ENCODE results near the gene TNXB.
"Not testable (repeated sequence)": the region's sequence is repeated elsewhere in the genome, so short reads cannot be mapped to it uniquely, and the experiment has no call there.

The TNXB gene

GRCh38 chr6:32109114-32109764, at the start of gene TNXB:
Gene TNXB (minus strand): TSS chr6:32109338. CDS start chr6:32098198, 11,140 bp downstream.
- no peak for DNase-seq

DNA sequence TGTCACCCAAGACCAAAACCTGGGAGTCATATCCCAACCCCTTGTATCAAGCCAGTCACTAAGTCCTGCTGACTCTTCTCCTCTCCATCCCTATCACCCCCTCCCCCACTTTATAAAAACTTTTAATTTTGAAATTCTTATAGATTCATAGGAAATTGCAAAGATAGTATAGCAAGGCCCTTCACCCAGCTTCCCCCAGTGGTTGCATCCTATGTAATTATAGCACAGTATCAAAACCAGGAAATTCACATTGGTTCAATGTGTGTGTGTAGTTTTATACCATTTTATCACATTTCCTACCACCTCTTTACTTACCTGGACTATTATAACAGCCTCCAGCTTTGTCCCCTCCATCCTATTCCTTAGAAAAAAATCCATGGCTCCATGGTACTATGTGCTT, 48.9 kb upstream of the TNXB start:
- DNase-seq, result no peak

DNA sequence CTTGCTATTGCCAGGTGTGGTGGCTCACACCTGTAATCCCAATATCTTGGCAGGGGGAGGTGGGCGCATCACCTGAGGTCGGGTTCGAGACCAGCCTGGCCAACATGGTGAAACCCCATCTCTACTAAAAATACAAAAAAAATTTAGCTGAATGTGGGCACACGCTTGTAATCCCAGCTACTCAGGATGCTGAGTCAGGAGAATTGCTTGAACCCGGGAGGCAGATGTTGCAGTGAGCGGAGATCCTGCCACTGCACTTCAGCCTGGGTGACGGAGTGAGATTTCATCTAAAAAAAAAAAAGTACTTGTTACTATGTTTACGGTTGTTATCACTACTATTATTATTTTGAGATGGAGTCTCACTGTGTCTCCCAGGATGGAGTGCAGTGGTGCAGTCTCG, 47.8 kb upstream of the TNXB start:
- DNase-seq, result no peak

GRCh38 chr6:32154514-32155161, 45.5 kb upstream of the TNXB start:
- peak; percentile 59 for DNase-seq

DNA sequence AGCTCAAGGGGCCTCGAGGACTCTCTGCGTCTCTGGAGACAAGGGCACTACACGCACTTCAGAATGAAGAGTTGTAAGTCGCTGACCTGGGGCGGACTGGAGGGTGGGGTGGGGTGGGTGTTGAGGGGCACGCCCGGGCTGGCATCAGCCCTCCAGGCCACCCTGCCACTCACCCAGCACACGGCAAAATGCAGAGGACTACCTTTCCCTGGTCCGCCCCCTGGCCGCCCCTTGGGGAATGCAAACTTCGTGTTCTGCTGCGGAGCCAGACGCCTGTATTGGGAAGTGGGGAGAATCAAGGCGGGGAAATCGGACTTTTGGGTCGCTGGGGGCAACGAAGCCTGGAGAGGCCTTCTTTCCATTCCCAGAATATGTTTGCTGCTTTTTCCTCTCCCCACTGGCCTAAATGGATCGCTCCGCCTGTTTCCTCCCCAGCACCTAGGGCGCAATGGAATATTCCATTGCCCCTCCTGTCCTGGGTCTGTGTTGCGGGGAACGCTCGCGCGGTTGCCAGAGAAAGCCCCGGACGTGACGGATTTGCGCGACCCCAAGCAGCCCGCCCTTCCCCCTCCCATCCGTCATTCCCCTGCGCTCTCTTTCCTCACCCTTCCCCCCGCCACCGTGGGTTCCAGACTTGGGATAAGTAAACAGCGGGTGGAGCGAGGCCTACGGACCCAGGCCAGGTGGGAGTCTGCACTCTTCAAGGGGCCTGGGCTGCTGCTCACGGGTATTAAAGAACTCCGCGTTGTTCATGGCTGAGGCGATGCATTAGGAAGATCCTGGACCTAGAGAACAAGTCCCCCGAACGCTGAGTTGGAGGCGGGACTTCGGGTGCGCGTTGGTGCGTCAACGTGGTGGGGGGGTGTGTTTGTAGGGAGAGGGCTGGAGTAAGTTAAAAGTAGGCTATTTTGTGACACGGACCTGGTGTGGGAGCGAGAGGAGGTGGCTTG, 44.7 kb upstream of the TNXB start, which contains the start of gene PPT2:
PPT2 (plus strand) TSS at position 578 of the 950 bp plus-strand sequence. CDS start 454 bp downstream, outside the sequence.
- DNase-seq, result peak; percentile 73

- peak; percentile 20 for DNase-seq
These were observed 43.8 kb upstream of the TNXB start for GRCh38 chr6:32152769-32153563.

GRCh38 chr6:32151863-32152768, 43.0 kb upstream of the TNXB start, which contains the start of gene PRRT1:
Gene PRRT1 (minus strand): TSS chr6:32151939. CDS start chr6:32151827, 112 bp downstream.
- DNase-seq, result no peak

- no peak for DNase-seq
These were observed 42.2 kb upstream of the TNXB start for GRCh38 chr6:32151181-32151862.

- no peak for DNase-seq
These were observed 41.1 kb upstream of the TNXB start for GRCh38 chr6:32149932-32150870.

GRCh38 chr6:32149092-32149755, 40.1 kb upstream of the TNXB start:
- DNase-seq, result no peak

- peak; percentile 64 for DNase-seq
These were observed 39.4 kb upstream of the TNXB start for GRCh38 chr6:32148289-32149091.

DNA sequence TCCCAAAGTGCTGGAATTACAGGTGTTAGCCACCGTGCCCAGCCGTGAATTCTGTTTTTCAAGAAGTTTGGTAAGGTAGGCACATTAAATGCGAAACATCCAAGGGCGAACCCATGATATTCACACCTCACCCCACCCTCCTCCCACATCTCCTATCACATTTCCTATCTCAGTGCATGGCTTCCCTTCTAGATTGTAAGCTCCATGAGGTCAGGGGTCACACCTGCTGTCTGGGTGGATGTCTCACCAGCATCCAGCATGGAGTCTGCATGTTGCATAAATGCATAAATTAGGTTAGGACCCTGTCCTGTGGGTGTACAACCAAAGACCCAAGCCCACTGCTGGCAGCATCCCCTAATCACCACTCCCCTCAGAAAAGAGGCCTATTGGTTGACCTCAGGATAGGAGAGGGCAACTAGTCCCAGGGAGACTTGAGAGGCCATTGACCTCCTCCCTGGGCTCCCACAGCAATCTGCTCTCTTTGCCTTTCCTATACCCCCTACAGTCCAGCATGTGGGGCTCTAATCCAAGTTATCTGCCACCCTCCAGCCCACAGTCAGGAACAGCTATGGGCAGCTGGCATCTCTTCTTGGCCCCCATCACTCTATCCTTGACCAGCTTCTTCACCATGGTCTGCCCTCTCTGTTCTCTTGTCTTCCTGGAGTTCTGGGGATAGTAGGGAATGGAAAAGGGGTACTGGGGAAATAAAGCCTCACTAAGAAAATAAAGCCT, 38.4 kb upstream of the TNXB start:
- no peak for DNase-seq

DNA sequence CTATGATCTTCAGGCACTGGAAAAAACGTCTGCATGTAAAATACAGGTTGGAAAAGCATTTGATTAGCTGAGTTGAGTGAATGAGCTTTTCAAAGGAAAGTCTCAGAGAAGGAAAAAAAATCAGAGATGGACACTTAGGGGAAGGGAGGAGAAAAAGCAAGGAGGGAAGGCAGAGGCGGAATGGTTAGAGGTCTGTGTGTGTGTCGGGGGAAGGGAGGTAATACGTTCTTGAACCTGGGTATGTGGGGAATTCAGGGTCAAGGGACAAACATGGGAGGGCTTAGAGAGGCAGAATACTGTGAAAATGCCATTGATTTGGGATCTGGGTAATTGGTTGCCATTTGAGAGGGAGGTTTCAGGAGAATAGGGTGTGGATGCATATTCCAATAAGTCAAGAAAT, 37.5 kb upstream of the TNXB start:
- no peak for DNase-seq

DNA sequence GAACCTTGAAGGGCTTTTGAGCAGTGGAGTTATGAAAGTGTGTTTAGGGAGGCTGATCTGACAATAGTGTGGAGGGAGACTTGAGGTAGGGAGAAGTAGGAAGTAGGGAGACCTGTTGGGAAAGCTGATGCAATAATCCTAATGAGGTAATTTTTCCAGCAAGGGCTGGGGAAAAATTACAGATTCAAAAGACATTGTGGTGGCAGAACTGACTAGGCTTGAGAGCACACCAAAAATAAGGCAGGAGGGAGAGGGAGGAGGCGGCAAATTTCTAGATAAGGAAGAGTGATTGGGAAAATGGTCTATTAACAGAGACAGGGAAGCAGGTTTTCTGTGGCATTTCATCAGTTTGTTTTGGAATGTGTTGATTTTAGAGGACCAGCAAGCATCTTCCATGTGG, 37.1 kb upstream of the TNXB start:
- DNase-seq, result no peak

DNA sequence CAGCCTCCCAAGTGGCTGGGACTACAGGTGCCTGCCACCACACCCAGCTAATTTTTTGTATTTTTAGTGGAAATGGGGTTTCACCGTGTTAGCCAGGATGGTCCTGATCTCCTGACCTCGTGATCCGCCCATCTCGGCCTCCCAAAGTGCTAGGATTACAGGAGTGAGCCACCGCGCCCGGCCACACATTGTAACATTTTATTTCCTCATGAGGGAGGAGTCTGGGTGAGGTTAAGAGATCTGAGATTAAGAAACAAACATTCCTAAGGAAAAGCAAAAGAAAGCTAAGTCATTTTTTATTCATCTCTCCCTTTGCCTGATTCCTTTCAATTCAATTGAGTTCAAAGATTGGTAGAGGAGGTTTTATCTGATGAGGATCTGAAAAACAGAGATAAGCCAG, 35.1 kb upstream of the TNXB start:
- not testable (repeated sequence) for DNase-seq

GRCh38 chr6:32140420-32141046, 31.4 kb upstream of the TNXB start:
- DNase-seq, result no peak

DNA sequence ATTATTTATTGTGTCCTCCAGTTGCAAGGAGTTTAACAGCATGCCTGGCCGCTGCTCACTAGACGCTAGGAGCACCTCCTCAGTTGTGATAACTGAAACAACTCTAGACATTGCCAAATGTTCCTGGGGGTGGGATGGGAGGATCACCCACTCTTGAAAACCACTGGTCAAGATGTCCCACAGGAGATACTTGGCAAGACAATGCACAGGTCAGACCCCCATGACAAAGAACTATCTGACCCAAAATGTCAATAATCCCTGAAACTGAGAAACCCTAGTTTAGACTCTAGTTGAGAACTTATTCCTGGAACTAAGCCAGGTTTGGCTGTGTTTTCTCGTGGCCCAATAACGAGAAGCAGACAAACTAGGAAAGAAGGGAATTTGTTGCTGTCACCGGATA, 30.5 kb upstream of the TNXB start:
- DNase-seq, result no peak

Measured in activated CD8-positive, alpha-beta memory T cell treated with anti-CD3 and anti-CD28 coated beads, Interleukin-2, amount 50 U/mL, for 4 hours (primary cell).